Dedifferentiated amniotic fluid mesenchymal stem cell (primary cell): ENCODE data around the gene KCNN4.
"Not testable (repeated sequence)": the region's sequence is repeated elsewhere in the genome, so short reads cannot be mapped to it uniquely, and the experiment has no call there.

Experiments used
- DNase-seq: peaks from one replicate; pipeline ENCODE4 v3.0.0-alpha.2; 2016; ENCODE audit errors: extremely low spot score

The KCNN4 gene

DNA sequence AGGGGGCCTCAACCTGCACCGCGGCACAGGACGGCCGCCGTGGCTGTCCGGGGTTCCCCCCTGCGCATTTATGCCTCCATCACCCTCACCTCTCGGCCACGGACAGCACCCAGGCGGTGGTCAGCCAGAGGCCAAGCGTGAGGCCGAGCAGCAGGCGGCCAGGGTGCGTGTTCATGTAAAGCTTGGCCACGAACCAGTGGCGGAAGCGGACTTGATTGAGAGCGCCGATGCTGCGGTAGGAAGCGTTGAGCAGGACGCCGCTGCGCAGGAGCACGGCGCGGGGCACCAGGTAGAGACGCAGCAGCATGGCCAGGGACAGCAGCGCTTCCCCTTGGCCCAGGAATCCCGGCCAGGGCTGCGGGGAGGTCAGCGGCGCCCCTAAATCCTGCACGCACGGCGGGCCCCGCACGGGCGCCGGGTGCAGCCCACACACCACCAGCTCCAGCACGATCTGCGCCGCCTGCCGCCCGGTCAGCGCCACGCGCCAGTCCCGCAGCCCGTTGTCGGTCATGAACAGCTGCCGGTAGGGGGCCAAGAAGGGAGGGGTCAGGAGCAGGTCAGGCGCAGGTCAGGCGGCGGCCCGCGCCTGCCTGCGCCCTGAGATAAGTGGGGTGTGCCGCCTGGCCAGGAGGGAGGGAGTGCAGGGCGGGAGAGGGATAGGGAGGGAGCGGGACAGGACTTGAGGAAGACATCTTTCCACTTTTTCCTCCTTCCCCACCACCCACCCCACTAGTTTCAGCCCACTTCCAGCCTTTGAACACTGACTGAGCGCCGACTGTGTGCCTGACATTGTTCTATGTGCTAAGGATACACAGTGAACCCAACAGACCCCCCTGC is 6.5 kb downstream of the KCNN4 start:
- DNase-seq: no peak

DNA sequence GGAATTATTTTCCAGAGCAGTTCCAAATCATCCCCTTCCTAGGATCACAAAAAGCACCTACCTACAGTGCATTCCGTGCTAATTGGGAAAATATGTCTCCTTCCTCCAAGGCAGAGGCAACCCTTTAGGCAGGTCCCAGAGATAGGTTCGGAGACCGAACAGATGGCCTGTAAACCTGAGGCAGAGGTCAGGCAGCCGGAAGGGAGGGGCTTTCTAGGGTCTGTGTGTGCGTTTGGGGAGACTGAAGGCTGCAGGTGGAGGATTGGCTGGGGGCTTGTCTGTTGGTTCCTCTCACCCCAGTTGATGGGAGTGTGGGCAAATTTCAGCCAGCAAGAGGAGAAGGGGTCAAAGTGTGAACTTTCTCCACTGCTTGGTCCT is 7.1 kb downstream of the KCNN4 start:
- no peak for DNase-seq

DNA sequence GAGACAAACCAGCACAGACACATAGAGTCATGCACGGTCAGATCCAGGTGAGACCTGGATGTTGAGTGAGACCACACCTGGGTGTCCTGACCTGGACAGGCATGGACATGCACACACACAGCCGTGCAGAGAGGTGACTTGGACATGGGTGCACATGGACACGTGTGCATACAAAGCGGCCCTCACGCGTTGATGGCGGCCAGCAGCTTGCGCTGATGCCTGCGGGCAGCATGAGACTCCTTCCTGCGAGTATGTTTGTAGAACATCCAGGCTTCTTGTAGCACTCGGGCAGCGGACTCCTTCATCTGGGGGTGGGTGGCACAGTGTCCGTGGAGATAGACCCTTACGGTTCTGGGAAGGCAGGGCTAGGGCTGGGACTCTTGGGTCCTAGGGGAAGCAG is 11.5 kb downstream of the KCNN4 start:
- DNase-seq: no peak

DNA sequence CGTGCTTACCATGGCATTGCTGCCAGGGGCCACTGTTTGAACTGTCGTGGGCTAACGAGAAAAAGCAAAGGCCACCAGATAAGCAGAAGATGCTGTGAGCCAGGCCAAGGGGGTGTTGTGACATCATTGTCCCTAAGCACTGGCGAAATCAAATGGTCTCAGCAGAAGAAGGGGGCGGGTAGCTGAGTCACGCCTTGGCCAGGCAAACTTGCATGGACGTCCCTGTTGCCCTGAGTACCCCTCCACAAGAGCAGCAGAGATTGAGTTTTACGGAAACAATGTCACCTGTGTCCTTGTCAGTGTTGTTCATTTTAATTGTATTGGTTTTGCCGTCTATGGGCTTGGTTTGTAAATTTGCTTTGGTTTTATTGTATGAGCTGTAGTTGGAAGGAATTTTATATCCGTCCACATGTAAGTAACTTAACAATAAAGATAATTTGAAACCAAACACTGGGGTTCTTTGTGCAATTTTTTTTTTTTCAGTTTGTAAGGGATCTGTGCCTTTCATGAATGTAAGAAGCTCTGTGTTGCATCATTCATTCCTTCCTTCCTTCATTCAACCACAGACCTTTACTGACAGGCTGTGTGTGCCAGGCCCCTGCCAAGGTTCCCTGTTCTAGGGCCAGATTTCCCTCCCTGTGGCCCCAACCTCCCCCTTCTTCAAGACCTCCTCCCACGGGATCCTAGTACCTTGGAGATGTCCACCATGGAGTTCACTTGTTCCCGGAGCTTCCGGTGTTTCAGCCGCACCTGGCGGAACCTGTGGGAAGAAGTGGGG is 12.3 kb downstream of the KCNN4 start:
- DNase-seq: no peak

DNA sequence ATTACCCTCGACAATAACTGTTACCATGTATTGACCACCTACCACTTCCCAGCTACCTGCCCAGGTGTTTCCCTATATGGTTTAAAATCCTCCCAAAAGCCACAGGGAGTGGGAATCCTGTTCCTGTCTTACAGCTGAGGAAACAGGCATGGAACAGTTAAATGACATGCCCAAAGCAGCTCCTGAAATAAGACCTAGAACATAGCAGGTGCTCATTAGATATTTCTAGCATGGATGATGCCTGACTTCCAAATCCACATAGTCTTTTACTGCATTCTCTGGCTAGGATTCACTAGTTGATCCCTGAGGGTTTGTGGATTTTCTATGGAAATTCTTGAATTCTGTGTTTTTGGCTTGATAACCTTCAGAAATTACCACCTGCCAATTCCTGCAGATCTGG is 13.0 kb downstream of the KCNN4 start:
- DNase-seq: no peak

DNA sequence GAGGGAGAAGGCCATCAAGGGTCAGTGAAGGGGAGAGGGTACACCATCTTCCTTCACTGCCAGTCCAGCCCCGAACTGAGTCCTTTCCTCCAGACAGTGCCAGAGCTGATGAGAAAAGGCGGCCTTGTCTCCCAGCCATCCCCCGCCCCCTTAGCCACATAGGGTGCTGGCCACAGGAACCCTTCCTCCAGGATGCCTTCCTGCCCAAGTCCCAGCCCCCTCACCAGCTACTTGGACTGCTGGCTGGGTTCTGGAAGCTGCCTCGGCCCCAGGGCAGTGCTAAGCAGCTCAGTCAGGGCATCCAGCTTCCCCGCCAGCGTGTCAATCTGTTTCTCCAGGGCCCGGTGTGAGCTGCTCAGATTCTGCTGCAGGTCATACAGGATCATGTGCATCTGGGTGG is 13.5 kb downstream of the KCNN4 start:
- no peak for DNase-seq

DNA sequence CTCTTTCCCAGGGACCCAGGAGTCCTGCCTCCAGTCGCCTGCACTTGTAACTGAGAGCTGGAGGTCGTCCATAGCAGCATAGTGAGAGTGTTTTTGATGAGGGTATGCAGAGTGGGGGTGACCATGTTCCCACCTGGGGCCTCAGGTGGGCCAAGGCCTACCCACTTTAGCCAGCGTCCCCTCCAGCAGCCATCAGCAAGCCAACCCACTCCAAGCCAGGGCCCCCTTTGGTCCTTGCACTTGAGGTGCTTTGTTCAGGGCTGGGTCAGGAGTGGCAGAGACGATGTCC is 14.1 kb downstream of the KCNN4 start:
- DNase-seq: no peak

DNA sequence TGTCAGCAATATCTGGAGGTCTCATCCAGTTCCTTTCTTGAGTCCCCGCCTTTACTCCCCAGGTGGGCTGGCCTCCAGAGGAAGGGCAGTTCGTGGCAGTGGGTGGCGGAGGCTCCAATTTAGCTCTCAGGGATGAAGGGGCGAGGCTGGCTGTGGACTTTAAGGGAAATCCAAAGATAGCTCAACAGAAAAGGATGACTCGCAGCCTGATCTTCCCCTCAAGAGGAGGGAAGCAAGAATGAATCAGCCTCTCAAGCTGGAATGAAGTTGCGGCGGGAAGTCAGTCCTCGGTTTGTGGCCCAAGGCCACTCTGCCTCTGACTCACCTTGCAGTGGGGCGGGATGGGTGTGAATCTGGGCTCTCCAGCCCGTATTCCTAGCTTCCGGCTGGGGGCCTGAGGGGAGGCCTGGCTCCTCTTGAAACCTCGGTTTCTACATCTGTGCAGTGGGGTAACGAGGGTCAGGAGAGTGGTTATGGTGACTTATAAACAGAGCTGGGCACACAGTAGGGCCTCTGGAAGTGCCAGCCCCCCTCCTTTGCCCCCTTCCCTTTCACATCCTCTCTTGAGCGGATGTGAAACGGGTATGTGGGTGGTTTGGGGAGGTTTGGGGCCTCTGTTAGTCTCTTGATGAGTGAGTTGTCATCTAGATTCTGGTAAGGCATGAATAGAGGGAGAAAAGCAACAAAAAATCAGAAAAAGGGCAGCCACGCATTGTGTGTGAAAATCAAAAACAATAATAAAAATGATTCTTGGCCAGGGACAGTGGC is 15.5 kb downstream of the KCNN4 start:
- DNase-seq: peak; percentile 88

DNA sequence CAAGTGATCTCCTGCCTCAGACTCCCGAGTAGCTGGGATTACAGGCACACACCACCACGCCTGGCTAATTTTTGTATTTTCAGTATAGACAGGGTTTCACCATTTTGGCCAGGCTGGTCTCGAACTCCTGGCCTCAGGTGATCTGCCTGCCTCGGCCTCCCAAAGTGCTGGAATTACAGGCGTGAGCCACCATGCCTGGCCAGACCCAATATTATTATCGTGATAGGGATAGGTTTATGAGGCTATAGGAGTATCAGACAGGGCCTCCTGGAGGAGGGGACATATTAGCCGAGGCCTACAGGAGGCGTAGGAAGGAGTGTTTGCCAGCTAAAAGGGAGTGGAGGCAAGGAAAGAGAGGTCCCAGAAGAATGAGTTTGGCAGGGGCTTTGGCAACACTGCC is 16.1 kb downstream of the KCNN4 start:
- not testable (repeated sequence) for DNase-seq

DNA sequence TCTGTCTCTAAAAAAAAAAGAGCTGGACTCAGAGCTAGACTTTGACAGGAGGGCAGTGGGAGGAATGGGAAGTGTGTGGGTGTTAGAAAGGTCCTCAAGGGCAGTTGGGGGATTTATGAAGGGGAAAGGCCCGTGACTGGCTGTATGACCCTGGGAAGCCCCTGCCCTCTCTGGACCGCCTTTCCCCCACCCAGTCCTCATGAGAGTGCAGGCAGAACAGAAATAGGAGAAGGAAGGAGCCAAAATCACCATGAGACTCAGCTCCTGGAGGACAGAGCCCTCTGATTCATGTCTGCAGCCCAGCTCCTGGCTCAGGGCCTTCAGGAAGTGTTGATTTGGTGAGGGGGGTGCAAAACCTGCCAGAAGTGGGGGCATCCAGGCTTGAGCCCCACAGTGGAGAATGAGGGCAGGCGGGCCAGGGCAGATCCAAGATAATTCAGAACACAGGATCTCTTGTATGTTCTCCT is 17.3 kb downstream of the KCNN4 start:
- DNase-seq: peak; percentile 42

DNA sequence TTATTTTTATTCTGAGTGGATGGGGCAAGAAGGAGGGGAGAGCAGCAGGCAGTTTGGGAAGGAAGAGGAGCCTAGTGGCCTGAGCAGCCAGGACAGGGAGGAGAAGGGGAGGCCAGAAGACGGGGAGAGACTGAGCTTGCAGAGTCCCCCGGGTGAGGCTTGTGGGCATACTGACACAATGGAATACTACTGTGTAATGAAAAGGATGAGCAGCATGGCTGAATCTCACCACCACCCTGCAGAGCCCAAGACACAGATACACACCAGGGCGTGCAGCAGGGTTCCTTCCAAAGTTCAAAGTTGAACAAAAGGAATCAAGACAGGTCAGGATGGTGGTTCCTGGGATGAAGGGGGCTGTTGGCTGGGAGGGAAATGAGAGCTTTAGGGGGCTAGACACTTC is 18.0 kb downstream of the KCNN4 start:
- DNase-seq: no peak

DNA sequence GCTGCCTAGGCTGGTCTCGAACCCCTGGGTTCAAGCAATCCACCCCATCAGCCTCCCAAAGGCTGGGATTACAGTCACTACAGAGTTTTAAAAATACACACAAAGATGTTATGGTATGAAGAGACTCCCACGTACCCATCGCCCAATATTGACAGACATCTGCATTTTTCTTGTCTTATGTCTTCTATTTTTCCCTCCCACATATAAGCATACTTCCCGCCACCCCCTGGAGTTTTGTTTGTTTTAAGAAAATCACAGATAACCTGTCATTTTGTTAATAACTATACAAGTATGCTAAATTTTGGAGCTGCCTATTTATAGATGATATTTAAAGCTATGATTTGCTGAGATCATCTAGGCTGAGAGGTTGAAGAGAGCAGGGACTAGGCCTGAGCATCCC is 19.8 kb downstream of the KCNN4 start:
- no peak for DNase-seq

DNA sequence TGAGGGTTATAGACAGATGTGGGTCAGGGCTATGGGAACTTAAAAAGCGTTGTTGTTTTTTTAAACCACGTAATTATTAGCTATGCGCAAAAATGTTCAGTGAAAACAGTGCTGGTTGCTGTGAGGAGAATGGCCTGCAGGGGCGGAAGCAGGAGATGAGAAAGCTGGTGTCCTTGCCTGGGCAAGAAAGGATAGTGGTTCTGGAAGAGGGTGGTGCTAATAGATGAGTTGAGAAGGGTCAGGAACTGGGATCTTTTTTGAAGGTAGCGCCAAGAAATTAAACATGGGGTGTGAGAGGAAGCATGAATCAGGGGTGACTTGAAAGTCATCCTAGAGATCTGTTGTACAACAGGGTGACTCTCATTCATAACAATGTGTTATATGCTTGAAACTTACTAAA is 21.3 kb downstream of the KCNN4 start:
- peak; percentile 38 for DNase-seq

DNA sequence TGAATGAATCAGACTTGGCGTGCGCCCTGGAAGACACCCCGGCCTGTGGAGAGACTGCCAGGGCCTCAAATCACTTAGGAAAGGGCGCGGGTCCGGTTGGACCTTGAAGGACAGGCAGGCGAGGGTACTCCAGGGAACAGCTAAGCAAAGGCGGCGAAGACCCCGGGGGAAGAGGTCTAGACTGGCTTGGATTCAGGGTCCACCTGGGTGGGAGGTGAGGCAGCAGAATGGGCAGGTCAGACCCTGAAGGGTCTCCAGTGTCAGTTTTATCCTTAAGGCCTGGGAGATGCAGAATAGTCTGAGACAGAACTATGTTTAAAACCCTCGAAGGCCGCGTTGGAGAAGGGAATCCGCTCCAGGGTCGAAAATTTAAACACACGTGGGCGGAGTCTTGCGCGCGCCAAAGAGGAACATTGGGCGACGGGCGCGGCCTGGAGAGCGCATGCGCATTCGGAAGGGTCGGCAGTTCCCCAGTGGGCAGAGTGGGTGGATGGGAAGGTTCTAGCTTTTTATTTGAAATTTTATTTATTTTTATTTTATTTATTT is 25.4 kb downstream of the KCNN4 start:
- peak; percentile 29 for DNase-seq

DNA sequence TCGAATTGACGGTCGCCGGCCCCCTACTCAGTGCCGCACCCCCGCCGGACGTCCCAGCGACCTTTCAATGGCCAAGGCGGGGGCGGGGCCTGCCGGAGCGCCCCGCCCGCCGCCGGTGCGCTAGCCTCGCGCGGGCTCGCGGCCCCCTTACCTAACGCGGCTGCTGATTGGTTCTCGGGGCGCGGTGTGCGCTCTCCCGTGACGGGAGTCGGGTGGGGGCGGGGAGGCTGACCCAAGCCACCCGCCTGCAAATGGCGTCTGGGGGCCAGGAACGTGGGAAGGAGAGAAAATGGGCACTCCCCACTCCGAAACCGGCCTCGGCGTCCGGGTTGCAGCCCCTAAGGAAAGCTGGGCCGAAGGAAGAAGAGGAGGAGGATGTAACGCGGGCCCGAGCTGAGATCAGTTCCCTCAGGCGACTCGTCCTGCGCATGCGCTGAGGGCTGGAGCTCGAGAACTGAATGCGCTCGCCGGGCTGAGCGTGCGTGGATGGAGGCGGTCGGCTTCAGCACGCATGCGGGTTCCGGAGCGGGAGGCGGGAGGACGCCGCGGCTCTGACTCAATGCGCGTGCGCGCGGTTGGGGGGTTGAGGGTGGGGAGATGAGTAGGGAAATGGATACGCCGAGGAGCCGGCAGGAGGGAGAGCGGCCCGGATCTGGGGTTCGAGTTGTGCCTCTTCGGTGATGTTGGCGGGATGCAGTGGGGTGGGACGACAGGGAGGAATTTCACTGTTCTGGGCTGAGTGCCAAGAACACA is 26.1 kb downstream of the KCNN4 start, which contains the start of gene SMG9:
Gene SMG9 (minus strand): TSS at position 460 of the 753 bp plus-strand sequence. CDS start 4,221 bp downstream, outside the sequence.
- peak; percentile 97 for DNase-seq

DNA sequence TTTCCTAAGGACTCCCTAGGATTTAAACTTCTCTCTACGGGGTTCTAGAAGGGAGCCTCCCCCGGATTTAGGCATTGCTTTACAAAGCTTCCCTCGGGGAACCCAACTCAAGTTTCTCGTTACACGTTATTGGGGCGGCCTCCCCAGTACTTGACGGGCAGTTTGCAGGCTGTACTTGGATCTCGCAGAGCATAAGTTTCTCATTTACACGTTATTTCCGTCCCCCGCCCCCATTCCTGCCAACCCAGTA is 26.6 kb downstream of the KCNN4 start:
- peak; percentile 30 for DNase-seq

DNA sequence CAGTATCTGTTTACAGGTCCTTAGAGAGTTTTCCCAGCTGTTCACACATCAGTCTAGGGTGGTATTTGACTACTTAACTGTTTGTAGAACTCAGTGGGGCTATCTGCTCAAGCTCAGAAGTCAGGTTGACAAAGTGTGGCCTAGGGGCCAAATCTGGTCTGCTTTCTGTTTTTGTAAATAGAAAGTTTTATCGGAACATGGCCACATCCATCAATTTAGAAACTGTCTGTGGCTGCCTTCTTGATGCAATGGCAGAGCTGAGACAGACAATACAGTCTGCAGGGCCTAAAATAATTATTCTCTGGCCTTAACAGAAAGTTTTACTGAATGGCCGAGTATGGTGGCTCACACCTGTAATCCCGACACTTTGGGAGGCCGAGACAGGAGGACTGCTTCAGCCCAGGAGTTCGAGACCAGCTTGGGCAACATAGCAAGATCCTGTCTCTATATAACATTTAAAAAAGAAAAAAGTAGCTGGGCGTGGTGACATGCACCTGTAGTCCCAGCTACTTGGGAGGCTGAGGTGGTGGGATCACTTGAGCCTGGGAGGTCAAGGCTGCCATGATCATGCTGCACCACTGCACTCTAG is 28.4 kb downstream of the KCNN4 start:
- no peak for DNase-seq

DNA sequence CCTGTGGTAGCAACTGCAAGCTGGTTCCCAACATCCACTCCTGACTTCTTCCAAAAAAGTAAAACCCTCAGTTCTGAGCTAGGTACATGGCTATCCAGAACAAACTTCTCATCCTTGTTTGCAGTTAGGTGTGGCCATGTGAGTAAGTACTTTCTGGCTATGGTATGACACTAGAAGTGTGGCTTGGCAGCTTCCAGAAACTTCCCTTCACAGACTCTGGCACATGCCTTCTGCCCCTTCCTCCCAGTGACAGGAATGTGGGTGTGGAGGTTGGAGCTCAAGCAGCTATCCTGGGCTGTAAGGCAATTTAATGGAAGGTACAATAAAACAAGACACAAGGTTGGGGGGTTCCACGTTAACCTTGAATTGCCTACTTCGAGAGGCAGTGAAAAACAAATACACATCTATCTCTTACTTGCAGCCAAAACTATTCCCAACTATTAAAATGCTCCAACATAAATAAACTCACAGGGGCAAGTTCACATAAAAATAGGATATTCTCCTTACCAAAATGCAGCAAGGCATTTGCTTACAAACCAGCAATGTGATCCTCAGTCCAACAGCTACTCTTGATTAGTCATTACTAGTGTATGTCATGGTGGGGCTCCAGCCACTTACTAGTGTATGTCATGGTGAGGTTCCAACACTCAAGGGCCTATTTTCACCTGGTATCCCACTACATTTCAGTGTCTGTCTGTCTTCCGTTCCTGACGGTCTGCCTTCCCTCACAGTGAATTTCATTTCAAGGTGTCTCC is 29.1 kb downstream of the KCNN4 start:
- no peak for DNase-seq

DNA sequence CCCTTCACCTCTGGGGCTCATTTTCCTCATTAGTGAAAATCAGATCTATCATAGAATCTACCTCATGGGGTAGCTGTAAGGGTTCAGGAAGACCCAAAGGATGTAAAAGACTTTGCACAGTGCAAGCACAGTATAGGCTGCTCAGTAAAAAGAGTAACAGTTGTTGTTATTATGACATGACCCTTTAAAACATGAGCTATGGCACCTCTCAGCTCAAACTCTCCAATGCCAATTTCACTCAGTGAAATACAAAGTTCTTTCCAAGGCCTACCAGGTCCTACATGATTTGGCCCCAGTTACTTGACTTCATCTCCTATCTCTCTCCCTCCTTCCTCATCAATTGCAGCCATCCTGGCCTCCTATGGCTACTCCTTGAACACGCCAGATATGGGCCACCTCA is 30.9 kb downstream of the KCNN4 start:
- DNase-seq: no peak

DNA sequence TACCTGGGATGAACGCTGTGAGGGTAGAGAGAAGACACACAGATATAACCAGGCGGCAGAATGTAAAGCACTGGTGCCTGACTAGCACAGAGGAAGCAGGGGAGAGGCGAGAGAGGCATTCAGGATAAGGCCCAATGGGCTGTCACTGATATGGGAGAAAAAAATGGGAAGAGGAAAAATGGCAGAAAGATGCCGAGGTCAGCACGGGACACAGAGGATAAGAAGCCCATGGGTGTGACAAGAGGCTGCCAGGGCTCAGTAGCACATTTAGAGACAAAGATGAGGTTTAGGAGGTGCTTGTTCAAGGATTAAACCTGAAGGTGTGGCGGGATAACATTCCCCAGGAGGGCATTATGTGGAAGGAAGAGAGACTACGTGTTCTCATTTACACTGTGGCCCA is 31.6 kb downstream of the KCNN4 start:
- no peak for DNase-seq

DNA sequence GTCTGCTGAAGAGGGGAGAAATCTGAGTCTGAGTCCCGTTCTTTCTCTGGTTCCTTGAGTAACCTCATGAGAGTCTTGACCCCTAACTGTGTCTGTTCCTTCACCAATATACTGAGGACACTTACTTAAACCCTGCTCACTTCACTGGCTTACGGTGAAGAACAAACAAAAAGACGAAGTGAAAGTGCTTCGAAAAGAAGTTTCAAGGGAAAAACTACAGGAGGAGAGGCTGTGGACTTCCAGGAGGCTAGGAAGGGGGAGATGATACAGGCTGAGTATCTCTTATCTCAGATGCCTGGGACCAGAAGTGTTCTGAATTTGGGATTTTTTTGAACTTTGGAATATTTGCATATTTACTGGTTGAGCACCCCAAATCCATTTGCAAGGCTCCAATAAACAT is 32.1 kb downstream of the KCNN4 start:
- DNase-seq: no peak
